DND-41 (cell line): ENCODE data around the gene AP3M1.

Experiments used
- ATAC-seq: fragments of 200-7000 bp; cut with Tn5 transposase; 3 replicates; pipeline ENCODE4 v1.9.1; 2021; ENCODE audit warnings: low read depth; ENCODE audit not compliant: insufficient read depth
- DNase-seq: peaks from one replicate; pipeline ENCODE4 v3.0.0-alpha.2; 2020
- H2AFZ ChIP-seq: 2 replicates; pipeline ENCODE4 v1.6.0; 2012; ENCODE audit warnings: low read depth, low read length
- H3K27ac ChIP-seq: 2 replicates; pipeline ENCODE4 v1.5.1; 2012; ENCODE audit warnings: low read length, inconsistent platforms
- H3K27me3 ChIP-seq: fragments of 200-600 bp; sonication (generic); 2 replicates; pipeline ENCODE4 v1.6.0; 2012; ENCODE audit warnings: low read length, mild to moderate bottlenecking, inconsistent platforms; ENCODE audit not compliant: insufficient read depth, poor library complexity
- H3K36me3 ChIP-seq: 2 replicates; pipeline ENCODE4 v1.5.1; 2012; ENCODE audit warnings: low read length, inconsistent platforms; ENCODE audit not compliant: insufficient read depth
- H3K4me1 ChIP-seq: 2 replicates; pipeline ENCODE4 v1.5.1; 2012; ENCODE audit warnings: mild to moderate bottlenecking, low read length; ENCODE audit not compliant: insufficient read depth
- H3K4me2 ChIP-seq: 2 replicates; pipeline ENCODE4 v1.6.0; 2012; ENCODE audit warnings: mild to moderate bottlenecking, moderate library complexity, low read length, inconsistent platforms; ENCODE audit not compliant: insufficient read depth
- H3K4me3 ChIP-seq, 2 experiments: fragments of 200-600 bp in 1 of 2; shearing (Covaris generic) in 1 of 2; 2 replicates each; pipeline ENCODE4 v1.5.1; 2012 to 2016; ENCODE audit warnings: inconsistent platforms in 2 of 2, low read length in 2 of 2, mild to moderate bottlenecking in 2 of 2, low read depth in 1 of 2, moderate library complexity in 1 of 2
- H3K79me2 ChIP-seq: 2 replicates; pipeline ENCODE4 v1.6.0; 2012; ENCODE audit warnings: low read length, inconsistent platforms; ENCODE audit not compliant: insufficient read depth
- H3K9ac ChIP-seq: 2 replicates; pipeline ENCODE4 v1.6.0; 2012; ENCODE audit warnings: low read depth, mild to moderate bottlenecking, inconsistent platforms, low read length, moderate library complexity
- H3K9me3 ChIP-seq: 2 replicates; pipeline ENCODE4 v1.5.1; 2012; ENCODE audit warnings: low read length, moderate library complexity, mild to moderate bottlenecking, inconsistent platforms; ENCODE audit not compliant: insufficient read depth, severe bottlenecking
- H4K20me1 ChIP-seq: 2 replicates; pipeline ENCODE4 v1.6.0; 2012; ENCODE audit warnings: low read length; ENCODE audit not compliant: insufficient read depth
- EZH2 ChIP-seq: IDR thresholded peaks from 3 replicates; pipeline ENCODE4 v1.6.1; 2012; ENCODE audit warnings: borderline replicate concordance, low read depth, mild to moderate bottlenecking, moderate library complexity, low read length, inconsistent platforms; ENCODE audit not compliant: severe bottlenecking
- TF ChIP-seq, protein P1 (sequence below): IDR thresholded peaks from 2 replicates; pipeline ENCODE4 v1.5.1; 2012; ENCODE audit warnings: borderline replicate concordance, low read length, moderate library complexity, mild to moderate bottlenecking; ENCODE audit not compliant: poor library complexity, severe bottlenecking; ENCODE audit errors: extremely low read depth

Gene AP3M1

DNA sequence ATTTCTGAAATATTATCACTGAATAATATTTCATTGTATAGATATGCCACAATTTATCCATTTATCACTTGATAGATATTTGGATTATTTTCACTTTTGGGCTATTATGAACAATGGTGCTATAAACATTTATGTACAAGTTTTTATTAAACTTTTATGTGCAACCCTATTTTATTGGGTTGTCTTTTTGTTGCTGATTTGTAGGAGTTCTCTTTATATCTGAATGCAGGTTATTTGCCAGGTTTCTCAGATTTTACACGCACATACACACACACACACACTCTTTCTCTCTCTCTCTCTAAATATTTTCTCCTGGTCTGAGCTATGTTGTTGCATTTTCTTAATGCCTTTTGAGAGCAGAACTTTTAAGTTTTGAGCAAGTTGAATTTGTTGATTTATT, 36.6 kb upstream of the AP3M1 start:
- no peak overlapping the region for H3K27ac ChIP-seq
- no peak overlapping the region for H3K9ac ChIP-seq
- DNase-seq (no peak), ATAC-seq (no peak)
- H3K27me3 ChIP-seq: no peaks in the 10 kb centered on the region
- TF ChIP-seq, protein P1, sequence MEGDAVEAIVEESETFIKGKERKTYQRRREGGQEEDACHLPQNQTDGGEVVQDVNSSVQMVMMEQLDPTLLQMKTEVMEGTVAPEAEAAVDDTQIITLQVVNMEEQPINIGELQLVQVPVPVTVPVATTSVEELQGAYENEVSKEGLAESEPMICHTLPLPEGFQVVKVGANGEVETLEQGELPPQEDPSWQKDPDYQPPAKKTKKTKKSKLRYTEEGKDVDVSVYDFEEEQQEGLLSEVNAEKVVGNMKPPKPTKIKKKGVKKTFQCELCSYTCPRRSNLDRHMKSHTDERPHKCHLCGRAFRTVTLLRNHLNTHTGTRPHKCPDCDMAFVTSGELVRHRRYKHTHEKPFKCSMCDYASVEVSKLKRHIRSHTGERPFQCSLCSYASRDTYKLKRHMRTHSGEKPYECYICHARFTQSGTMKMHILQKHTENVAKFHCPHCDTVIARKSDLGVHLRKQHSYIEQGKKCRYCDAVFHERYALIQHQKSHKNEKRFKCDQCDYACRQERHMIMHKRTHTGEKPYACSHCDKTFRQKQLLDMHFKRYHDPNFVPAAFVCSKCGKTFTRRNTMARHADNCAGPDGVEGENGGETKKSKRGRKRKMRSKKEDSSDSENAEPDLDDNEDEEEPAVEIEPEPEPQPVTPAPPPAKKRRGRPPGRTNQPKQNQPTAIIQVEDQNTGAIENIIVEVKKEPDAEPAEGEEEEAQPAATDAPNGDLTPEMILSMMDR: no peak
- no peak for TF ChIP-seq EZH2
- no peaks in the 10 kb centered on the region for H3K9me3 ChIP-seq
- no peak overlapping the region for H3K4me2 ChIP-seq
- H3K4me3 ChIP-seq: no peak overlapping the region
- H3K4me1 ChIP-seq: peaks cover 18% of the 10 kb centered on the region
- H3K36me3 ChIP-seq: no peaks in the 10 kb centered on the region
- no peaks in the 10 kb centered on the region; the same call in 1 of the 2 replicates for H4K20me1 ChIP-seq
- H3K79me2 ChIP-seq: peaks cover 85% of the 10 kb centered on the region
- H2AFZ ChIP-seq: no peak overlapping the region

- no peak for ATAC-seq
- Histone ChIP-seq H3K9ac (no peak overlapping the region), H3K4me2 (no peak overlapping the region), H4K20me1 (peaks cover 1% of the 10 kb centered on the region; the same call in 1 of the 2 replicates), H3K36me3 (no peaks in the 10 kb centered on the region), H3K4me1 (peaks cover 18% of the 10 kb centered on the region), H3K27me3 (no peaks in the 10 kb centered on the region), H3K79me2 (peaks cover 84% of the 10 kb centered on the region), H3K27ac (no peak overlapping the region), H2AFZ (no peak overlapping the region), H3K4me3 (no peak overlapping the region), H3K9me3 (no peaks in the 10 kb centered on the region)
- TF ChIP-seq, protein P1: no peak
- no peak for TF ChIP-seq EZH2
- no peak for DNase-seq
Observed at GRCh38 chr10:74186678-74187077, 36.0 kb upstream of the AP3M1 start.

- H3K4me3 ChIP-seq: peak overlapping the region in 1 of 2 experiments; percentile 29; a peak in 1 of 4 replicates
- no peak overlapping the region for H2AFZ ChIP-seq
- no peak for TF ChIP-seq EZH2
- peaks cover 72% of the 10 kb centered on the region for H3K79me2 ChIP-seq
- no peak for ATAC-seq
- DNase-seq: no peak
- no peaks in the 10 kb centered on the region for H3K27me3 ChIP-seq
- H3K27ac ChIP-seq: no peak overlapping the region
- H3K4me1 ChIP-seq: peaks cover 45% of the 10 kb centered on the region
- H3K36me3 ChIP-seq: no peaks in the 10 kb centered on the region; the same call in 1 of the 2 replicates
- peaks cover 4% of the 10 kb centered on the region; the same call in 1 of the 2 replicates for H4K20me1 ChIP-seq
- no peak overlapping the region for H3K9ac ChIP-seq
- peak overlapping the region; percentile 81; the same call in 1 of the 2 replicates for H3K4me2 ChIP-seq
- no peaks in the 10 kb centered on the region for H3K9me3 ChIP-seq
Observed at GRCh38 chr10:74179111-74179710, 28.6 kb upstream of the AP3M1 start.

DNA sequence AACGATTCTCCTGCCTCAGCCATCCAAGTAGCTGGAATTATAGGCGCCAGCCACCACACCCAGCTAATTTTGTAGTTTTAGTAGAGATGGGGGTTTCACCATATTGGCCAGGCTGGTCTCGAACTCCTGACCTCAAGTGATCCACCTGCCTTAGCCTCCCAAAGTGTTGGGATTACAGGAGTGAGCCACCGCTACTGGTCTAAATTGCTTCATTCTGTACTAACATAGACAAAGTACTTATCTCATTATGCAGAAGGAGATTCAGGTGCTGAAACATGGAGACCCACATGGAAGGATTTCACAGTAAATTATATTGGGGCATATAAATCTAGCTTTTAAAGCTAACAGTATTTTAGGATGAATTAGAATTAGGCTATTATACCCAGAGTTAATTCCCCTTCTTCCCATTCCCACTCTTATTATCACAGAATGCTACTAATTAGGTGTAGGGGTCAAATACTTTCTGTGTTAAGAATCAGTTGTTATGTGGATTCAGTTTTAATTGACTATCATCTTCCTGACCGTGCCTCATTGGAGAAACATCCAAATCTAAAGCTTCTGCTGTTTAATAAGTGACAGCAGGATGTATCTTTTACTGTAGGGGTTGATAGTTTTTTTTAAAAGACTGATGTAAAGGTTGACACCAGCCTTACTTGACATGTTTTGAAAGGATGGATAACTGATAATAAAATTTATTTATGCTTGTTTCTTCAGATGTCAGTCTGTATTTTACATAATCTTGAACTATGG, 27.6 kb upstream of the AP3M1 start:
- peaks cover 65% of the 10 kb centered on the region for H3K79me2 ChIP-seq
- no peak overlapping the region for H3K27ac ChIP-seq

More for the DNA sequence above, 27.6 kb upstream of the AP3M1 start:
- Histone ChIP-seq H3K4me1 (peaks cover 45% of the 10 kb centered on the region), H2AFZ (no peak overlapping the region), H4K20me1 (peaks cover 4% of the 10 kb centered on the region; the same call in 1 of the 2 replicates), H3K9ac (no peak overlapping the region), H3K27me3 (no peaks in the 10 kb centered on the region), H3K9me3 (no peaks in the 10 kb centered on the region), H3K4me2 (peak overlapping the region; percentile 81; the same call in 1 of the 2 replicates), H3K4me3 (peak overlapping the region in 1 of 2 experiments; percentile 29; a peak in 1 of 4 replicates), H3K36me3 (no peaks in the 10 kb centered on the region; the same call in 1 of the 2 replicates)
- ATAC-seq (no peak), DNase-seq (no peak)
- TF ChIP-seq, protein P1: no peak
- no peak for TF ChIP-seq EZH2
